ENCODE results near the gene TYK2.

Gene TYK2

GRCh38 chr19:10365518-10365917 lies 14.9 kb downstream of the TYK2 start:
- Histone ChIP-seq H3K9me3 (ENCODE audit: control insufficient read depth, low read depth, low read length) (no peaks in the 10 kb centered on the region), H3K4me3 (ENCODE audit: low read length) (no peak overlapping the region), H3K9ac (ENCODE audit: low read length) (no peak overlapping the region), H3K27ac (ENCODE audit: low read length) (no peak overlapping the region), H3K27me3 (ENCODE audit: control insufficient read depth, insufficient read depth, low read length) (no peaks in the 10 kb centered on the region), H3K36me3 (ENCODE audit: control insufficient read depth, low read depth, low read length) (peaks cover 8% of the 10 kb centered on the region), H3K4me1 (ENCODE audit: control insufficient read depth, low read depth, low read length) (no peaks in the 10 kb centered on the region)

- no peak overlapping the region for H3K27ac ChIP-seq (ENCODE audit: low read length)
- peaks cover 8% of the 10 kb centered on the region for H3K36me3 ChIP-seq (ENCODE audit: control insufficient read depth, low read depth, low read length)
- no peak overlapping the region for H3K9ac ChIP-seq (ENCODE audit: low read length)
- H3K27me3 ChIP-seq (ENCODE audit: control insufficient read depth, insufficient read depth, low read length), result no peaks in the 10 kb centered on the region
- H3K9me3 ChIP-seq (ENCODE audit: control insufficient read depth, low read depth, low read length), result no peaks in the 10 kb centered on the region
- no peaks in the 10 kb centered on the region for H3K4me1 ChIP-seq (ENCODE audit: control insufficient read depth, low read depth, low read length)
- no peak overlapping the region for H3K4me3 ChIP-seq (ENCODE audit: low read length)
Observed at GRCh38 chr19:10364644-10365043, 15.7 kb downstream of the TYK2 start.

GRCh38 chr19:10363789-10364281 lies 16.5 kb downstream of the TYK2 start:
- H3K27me3 ChIP-seq (ENCODE audit: control insufficient read depth, insufficient read depth, low read length), result no peaks in the 10 kb centered on the region
- H3K36me3 ChIP-seq (ENCODE audit: control insufficient read depth, low read depth, low read length), result peaks cover 8% of the 10 kb centered on the region
- no peaks in the 10 kb centered on the region for H3K9me3 ChIP-seq (ENCODE audit: control insufficient read depth, low read depth, low read length)
- no peak overlapping the region for H3K4me3 ChIP-seq (ENCODE audit: low read length)
- no peaks in the 10 kb centered on the region for H3K4me1 ChIP-seq (ENCODE audit: control insufficient read depth, low read depth, low read length)
- H3K27ac ChIP-seq (ENCODE audit: low read length), result no peak overlapping the region
- H3K9ac ChIP-seq (ENCODE audit: low read length), result no peak overlapping the region

GRCh38 chr19:10362259-10362658 lies 18.1 kb downstream of the TYK2 start:
- no peaks in the 10 kb centered on the region for H3K9me3 ChIP-seq (ENCODE audit: control insufficient read depth, low read depth, low read length)
- H3K27ac ChIP-seq (ENCODE audit: low read length), result no peak overlapping the region
- H3K4me3 ChIP-seq (ENCODE audit: low read length), result no peak overlapping the region
- no peak overlapping the region for H3K9ac ChIP-seq (ENCODE audit: low read length)
- H3K4me1 ChIP-seq (ENCODE audit: control insufficient read depth, low read depth, low read length), result no peaks in the 10 kb centered on the region
- peaks cover 8% of the 10 kb centered on the region for H3K36me3 ChIP-seq (ENCODE audit: control insufficient read depth, low read depth, low read length)
- no peaks in the 10 kb centered on the region for H3K27me3 ChIP-seq (ENCODE audit: control insufficient read depth, insufficient read depth, low read length)

- H3K27ac ChIP-seq (ENCODE audit: low read length), result no peak overlapping the region
- H3K36me3 ChIP-seq (ENCODE audit: control insufficient read depth, low read depth, low read length), result peaks cover 8% of the 10 kb centered on the region
- no peak overlapping the region for H3K9ac ChIP-seq (ENCODE audit: low read length)
- no peak overlapping the region for H3K4me3 ChIP-seq (ENCODE audit: low read length)
- H3K9me3 ChIP-seq (ENCODE audit: control insufficient read depth, low read depth, low read length), result no peaks in the 10 kb centered on the region
- no peaks in the 10 kb centered on the region for H3K27me3 ChIP-seq (ENCODE audit: control insufficient read depth, insufficient read depth, low read length)
- H3K4me1 ChIP-seq (ENCODE audit: control insufficient read depth, low read depth, low read length), result no peaks in the 10 kb centered on the region
Observed at GRCh38 chr19:10361569-10362011, 18.8 kb downstream of the TYK2 start.

- H3K27me3 ChIP-seq (ENCODE audit: control insufficient read depth, insufficient read depth, low read length), result no peaks in the 10 kb centered on the region
- peaks cover 3% of the 10 kb centered on the region for H3K4me1 ChIP-seq (ENCODE audit: control insufficient read depth, low read depth, low read length)
- H3K36me3 ChIP-seq (ENCODE audit: control insufficient read depth, low read depth, low read length), result peaks cover 4% of the 10 kb centered on the region
- H3K9ac ChIP-seq (ENCODE audit: low read length), result no peak overlapping the region
- no peak overlapping the region for H3K4me3 ChIP-seq (ENCODE audit: low read length)
- no peaks in the 10 kb centered on the region for H3K9me3 ChIP-seq (ENCODE audit: control insufficient read depth, low read depth, low read length)
- H3K27ac ChIP-seq (ENCODE audit: low read length), result no peak overlapping the region
Observed at GRCh38 chr19:10356431-10356830, 23.9 kb downstream of the TYK2 start.

GRCh38 chr19:10353793-10354391 lies 26.5 kb downstream of the TYK2 start:
- H3K4me3 ChIP-seq (ENCODE audit: low read length), result peak overlapping the region; percentile 64
- no peak overlapping the region for H3K27ac ChIP-seq (ENCODE audit: low read length)
- no peaks in the 10 kb centered on the region for H3K27me3 ChIP-seq (ENCODE audit: control insufficient read depth, insufficient read depth, low read length)
- H3K9ac ChIP-seq (ENCODE audit: low read length), result peak overlapping the region; percentile 51
- no peaks in the 10 kb centered on the region for H3K9me3 ChIP-seq (ENCODE audit: control insufficient read depth, low read depth, low read length)
- H3K36me3 ChIP-seq (ENCODE audit: control insufficient read depth, low read depth, low read length), result peaks cover 4% of the 10 kb centered on the region
- peaks cover 3% of the 10 kb centered on the region for H3K4me1 ChIP-seq (ENCODE audit: control insufficient read depth, low read depth, low read length)

- Histone ChIP-seq H3K9me3 (ENCODE audit: control insufficient read depth, low read depth, low read length) (no peaks in the 10 kb centered on the region), H3K4me1 (ENCODE audit: control insufficient read depth, low read depth, low read length) (peaks cover 3% of the 10 kb centered on the region), H3K27me3 (ENCODE audit: control insufficient read depth, insufficient read depth, low read length) (no peaks in the 10 kb centered on the region), H3K36me3 (ENCODE audit: control insufficient read depth, low read depth, low read length) (peaks cover 4% of the 10 kb centered on the region), H3K4me3 (ENCODE audit: low read length) (peak overlapping the region; percentile 64), H3K27ac (ENCODE audit: low read length) (peak overlapping the region; percentile 4), H3K9ac (ENCODE audit: low read length) (peak overlapping the region; percentile 51)
Observed at GRCh38 chr19:10352764-10353671, 27.4 kb downstream of the TYK2 start.

- Histone ChIP-seq H3K9ac (ENCODE audit: low read length) (no peak overlapping the region), H3K9me3 (ENCODE audit: control insufficient read depth, low read depth, low read length) (no peaks in the 10 kb centered on the region), H3K27me3 (ENCODE audit: control insufficient read depth, insufficient read depth, low read length) (no peaks in the 10 kb centered on the region), H3K4me1 (ENCODE audit: control insufficient read depth, low read depth, low read length) (no peaks in the 10 kb centered on the region), H3K36me3 (ENCODE audit: control insufficient read depth, low read depth, low read length) (peaks cover 4% of the 10 kb centered on the region), H3K27ac (ENCODE audit: low read length) (no peak overlapping the region), H3K4me3 (ENCODE audit: low read length) (no peak overlapping the region)
Observed at GRCh38 chr19:10346509-10346908, 33.9 kb downstream of the TYK2 start.

- H3K36me3 ChIP-seq (ENCODE audit: control insufficient read depth, low read depth, low read length), result no peaks in the 10 kb centered on the region
Observed at GRCh38 chr19:10344780-10345179, 35.6 kb downstream of the TYK2 start.

GRCh38 chr19:10343495-10343894 lies 36.9 kb downstream of the TYK2 start:
- no peaks in the 10 kb centered on the region for H3K9me3 ChIP-seq (ENCODE audit: control insufficient read depth, low read depth, low read length)
- peaks cover 7% of the 10 kb centered on the region for H3K4me1 ChIP-seq (ENCODE audit: control insufficient read depth, low read depth, low read length)
- no peak overlapping the region for H3K27ac ChIP-seq (ENCODE audit: low read length)
- H3K36me3 ChIP-seq (ENCODE audit: control insufficient read depth, low read depth, low read length), result no peaks in the 10 kb centered on the region
- H3K9ac ChIP-seq (ENCODE audit: low read length), result no peak overlapping the region
- H3K4me3 ChIP-seq (ENCODE audit: low read length), result no peak overlapping the region
- no peaks in the 10 kb centered on the region for H3K27me3 ChIP-seq (ENCODE audit: control insufficient read depth, insufficient read depth, low read length)

More at GRCh38 chr19:10344780-10345179, 35.6 kb downstream of the TYK2 start:
- H3K9ac ChIP-seq (ENCODE audit: low read length), result no peak overlapping the region
- H3K4me1 ChIP-seq (ENCODE audit: control insufficient read depth, low read depth, low read length), result no peaks in the 10 kb centered on the region
- H3K9me3 ChIP-seq (ENCODE audit: control insufficient read depth, low read depth, low read length), result no peaks in the 10 kb centered on the region
- H3K4me3 ChIP-seq (ENCODE audit: low read length), result no peak overlapping the region
- no peak overlapping the region for H3K27ac ChIP-seq (ENCODE audit: low read length)
- H3K27me3 ChIP-seq (ENCODE audit: control insufficient read depth, insufficient read depth, low read length), result no peaks in the 10 kb centered on the region
